Panc1 (cell line): ENCODE results near the gene ASB2.

Experiments
- CTCF ChIP-seq: fragments of 450-650 bp; IDR thresholded peaks from 2 replicates; pipeline ENCODE4 v1.5.1; 2017; ENCODE audit warnings: mild to moderate bottlenecking
- POLR2AphosphoS5 ChIP-seq: IDR thresholded peaks from 2 replicates; pipeline ENCODE4 v1.6.1; 2012; ENCODE audit warnings: mild to moderate bottlenecking, low read depth, low read length, moderate library complexity
- TF ChIP-seq, protein P1 (sequence below), 2 experiments: IDR thresholded peaks; 2 replicates each; pipeline ENCODE4 v1.6.1; 2011 to 2012; ENCODE audit warnings: low read depth in 2 of 2, control low read depth in 1 of 2, low read length in 1 of 2, mild to moderate bottlenecking in 1 of 2, moderate library complexity in 1 of 2; ENCODE audit not compliant: insufficient read depth in 1 of 2

GRCh38 chr14:94009767-94010166 lies 33.4 kb upstream of the ASB2 start:
- TF ChIP-seq CTCF: no peak
- TF ChIP-seq, protein P1, sequence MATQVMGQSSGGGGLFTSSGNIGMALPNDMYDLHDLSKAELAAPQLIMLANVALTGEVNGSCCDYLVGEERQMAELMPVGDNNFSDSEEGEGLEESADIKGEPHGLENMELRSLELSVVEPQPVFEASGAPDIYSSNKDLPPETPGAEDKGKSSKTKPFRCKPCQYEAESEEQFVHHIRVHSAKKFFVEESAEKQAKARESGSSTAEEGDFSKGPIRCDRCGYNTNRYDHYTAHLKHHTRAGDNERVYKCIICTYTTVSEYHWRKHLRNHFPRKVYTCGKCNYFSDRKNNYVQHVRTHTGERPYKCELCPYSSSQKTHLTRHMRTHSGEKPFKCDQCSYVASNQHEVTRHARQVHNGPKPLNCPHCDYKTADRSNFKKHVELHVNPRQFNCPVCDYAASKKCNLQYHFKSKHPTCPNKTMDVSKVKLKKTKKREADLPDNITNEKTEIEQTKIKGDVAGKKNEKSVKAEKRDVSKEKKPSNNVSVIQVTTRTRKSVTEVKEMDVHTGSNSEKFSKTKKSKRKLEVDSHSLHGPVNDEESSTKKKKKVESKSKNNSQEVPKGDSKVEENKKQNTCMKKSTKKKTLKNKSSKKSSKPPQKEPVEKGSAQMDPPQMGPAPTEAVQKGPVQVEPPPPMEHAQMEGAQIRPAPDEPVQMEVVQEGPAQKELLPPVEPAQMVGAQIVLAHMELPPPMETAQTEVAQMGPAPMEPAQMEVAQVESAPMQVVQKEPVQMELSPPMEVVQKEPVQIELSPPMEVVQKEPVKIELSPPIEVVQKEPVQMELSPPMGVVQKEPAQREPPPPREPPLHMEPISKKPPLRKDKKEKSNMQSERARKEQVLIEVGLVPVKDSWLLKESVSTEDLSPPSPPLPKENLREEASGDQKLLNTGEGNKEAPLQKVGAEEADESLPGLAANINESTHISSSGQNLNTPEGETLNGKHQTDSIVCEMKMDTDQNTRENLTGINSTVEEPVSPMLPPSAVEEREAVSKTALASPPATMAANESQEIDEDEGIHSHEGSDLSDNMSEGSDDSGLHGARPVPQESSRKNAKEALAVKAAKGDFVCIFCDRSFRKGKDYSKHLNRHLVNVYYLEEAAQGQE (IDR thresholded peaks at IDR 0.05; ENCODE audit: insufficient read depth in 1 of 2, low read depth in 2 of 2, low read length in 1 of 2): no peak
- no peak for TF ChIP-seq POLR2AphosphoS5
